HG02870 (cell line): ENCODE data around the gene PTGIS.

Experiments
- ATAC-seq: cut with Tn5 transposase; IDR thresholded peaks from one replicate; pipeline ENCODE4 v1.9.1; 2021; ENCODE audit warnings: mild to moderate bottlenecking, moderate library complexity; ENCODE audit not compliant: unreplicated experiment

The PTGIS gene

GRCh38 chr20:49475292-49476015 is 92.5 kb downstream of the PTGIS start:
- no peak for ATAC-seq

- no peak for ATAC-seq
Observed at GRCh38 chr20:49471397-49471796, 96.5 kb downstream of the PTGIS start.

GRCh38 chr20:49470922-49471321 is 97.0 kb downstream of the PTGIS start:
- ATAC-seq = no peak

DNA sequence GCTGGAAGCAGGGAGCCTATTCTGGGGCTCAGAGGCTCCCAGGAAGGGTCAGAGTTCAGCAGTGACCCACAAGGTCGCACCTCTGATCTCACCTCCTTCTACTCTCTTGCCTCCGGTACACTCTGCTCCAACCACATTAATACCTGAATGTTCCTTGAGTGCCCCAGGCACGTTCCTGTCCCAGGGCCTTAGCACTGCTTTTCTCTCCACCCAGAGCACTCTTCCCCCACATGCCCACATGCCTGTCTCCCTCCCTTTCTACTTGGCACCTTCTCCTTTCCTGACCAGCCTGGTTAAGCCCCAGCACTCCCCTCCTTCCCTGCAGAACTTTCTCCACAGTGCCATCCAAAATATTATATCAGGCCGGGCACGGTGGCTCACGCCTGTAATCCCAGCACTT is 98.9 kb downstream of the PTGIS start:
- no peak for ATAC-seq

GRCh38 chr20:49468412-49468811 is 99.5 kb downstream of the PTGIS start:
- no peak for ATAC-seq

DNA sequence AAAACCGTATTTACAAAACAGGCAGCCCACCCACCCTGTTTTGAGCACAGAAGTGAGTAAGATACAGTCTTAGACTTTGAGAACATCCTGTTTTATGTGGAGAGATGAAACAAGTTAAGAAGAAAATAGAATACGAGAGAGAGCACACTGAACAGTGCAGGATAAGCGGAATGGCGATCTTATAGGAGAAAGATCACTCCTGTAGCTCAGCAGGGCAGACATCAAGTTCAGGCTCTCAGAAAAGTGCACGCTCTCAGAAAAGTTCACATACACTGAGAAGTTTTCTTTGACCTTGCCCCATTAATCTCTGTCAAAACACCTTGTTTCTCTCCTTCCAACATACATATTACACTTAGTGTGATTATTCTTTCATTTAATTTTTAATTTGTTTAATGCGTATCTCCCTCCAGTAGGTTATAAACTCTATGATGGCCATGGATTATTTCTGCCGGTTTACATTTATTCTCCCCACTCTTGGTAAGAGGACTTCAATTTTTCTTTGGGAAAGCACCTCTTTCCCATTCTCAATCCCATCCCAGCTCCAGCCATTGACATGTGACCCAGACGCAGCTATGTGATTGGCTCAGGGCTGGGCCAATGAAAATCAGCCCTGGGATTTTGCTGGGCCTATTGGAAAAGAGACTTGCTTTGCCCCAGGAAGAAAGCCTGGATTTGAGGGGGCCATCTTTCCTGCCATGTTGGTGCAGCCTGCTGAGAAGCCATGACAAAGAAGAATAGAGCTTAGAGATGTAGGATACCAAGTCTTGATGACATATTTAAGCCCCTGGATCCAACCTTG is 101.6 kb downstream of the PTGIS start:
- no peak for ATAC-seq

DNA sequence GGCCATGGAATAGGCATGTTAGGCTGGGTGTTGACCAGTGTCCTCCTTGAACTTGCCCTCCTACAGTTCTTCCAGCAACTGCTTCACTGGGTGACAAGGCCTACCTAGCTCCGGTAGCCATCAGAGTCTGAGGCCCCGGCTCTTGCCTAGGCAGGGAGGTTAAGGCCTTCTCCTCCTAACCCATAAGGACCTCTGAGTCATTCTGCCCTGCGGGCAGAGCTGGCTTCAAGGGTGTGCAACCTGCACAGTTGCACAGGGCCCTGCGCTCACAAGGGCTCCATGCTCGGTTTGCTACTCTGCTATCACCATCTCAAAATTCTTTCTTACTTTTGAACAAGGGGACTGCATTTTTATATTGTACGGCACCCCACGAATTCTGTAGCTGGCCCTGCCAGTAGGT is 103.4 kb downstream of the PTGIS start:
- no peak for ATAC-seq

DNA sequence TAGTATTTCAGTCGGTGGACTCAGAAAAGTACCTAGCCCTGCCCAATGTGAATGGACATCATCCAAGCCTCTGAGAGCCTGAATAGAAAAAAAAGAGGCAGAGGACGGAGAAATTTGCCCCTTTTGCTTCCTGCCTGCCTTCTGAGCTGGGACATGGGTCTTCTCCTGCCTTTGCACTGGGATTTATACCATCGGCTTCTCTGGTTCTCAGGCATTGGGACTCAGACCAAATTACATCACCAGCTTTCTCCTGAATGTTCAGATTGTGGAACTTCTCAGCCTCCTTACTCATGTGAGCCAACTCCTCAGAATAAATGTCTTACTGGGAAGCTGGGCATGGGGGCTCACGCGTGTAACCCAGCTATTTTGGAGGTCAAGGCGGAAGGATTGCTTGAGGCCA is 105.3 kb downstream of the PTGIS start:
- no peak for ATAC-seq

DNA sequence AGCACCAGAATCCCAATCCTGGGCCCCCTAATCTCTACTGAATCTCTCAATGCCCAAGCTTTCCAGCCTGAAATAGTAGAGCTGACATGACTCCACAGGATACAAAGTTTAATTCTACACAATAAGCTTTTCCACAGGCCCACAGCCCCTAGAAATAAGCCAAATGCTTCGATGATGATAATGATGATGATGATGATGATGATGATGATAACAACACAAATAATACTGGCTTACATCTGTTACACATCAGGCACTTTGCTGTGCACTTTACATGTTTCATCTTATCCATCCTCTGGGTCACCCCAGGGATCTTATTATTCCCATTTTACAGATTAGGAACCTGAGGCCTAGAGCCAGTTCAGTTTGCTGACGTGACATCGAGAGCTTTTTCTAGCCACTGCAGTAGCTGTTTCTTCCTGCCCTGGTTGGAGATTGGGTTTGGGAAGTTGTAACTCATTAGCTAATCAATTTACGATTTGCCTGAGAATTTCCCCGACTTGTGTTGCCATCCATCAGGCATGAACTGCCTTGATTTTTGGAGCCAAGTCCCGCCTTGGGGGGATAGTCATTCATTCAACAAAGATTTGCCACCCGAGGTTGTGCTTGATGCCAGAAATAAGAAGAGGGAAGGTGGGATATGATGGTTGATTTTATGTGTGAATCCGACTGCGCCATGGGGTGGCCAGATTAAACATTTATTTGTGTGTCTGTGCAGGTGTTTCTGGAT is 105.9 kb downstream of the PTGIS start:
- no peak for ATAC-seq

GRCh38 chr20:49460916-49461315 is 107.0 kb downstream of the PTGIS start:
- ATAC-seq = no peak

- no peak for ATAC-seq
Observed at GRCh38 chr20:49460131-49460530, 107.8 kb downstream of the PTGIS start.

DNA sequence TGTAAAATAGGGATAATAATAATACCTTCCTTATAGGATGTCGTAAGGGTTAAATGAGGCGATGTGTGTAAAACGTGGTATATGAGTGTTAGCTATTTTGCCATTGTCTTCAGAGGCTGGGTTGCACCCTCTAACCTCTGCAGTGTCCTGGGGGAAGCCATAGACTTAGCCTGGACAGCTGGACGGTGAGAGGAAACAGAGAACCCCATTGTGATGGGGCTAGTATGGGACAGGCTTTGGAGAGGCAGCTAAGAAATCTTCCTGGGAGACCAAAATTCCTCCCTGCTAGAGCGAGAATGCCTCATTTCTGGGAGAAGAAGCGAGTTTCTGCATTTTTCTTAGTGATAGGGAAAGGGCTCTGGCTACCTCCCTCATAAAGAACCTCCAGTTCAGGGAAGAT is 108.3 kb downstream of the PTGIS start:
- no peak for ATAC-seq

GRCh38 chr20:49457444-49457843 is 110.5 kb downstream of the PTGIS start:
- no peak for ATAC-seq

GRCh38 chr20:49456646-49457045 is 111.3 kb downstream of the PTGIS start:
- ATAC-seq = no peak

DNA sequence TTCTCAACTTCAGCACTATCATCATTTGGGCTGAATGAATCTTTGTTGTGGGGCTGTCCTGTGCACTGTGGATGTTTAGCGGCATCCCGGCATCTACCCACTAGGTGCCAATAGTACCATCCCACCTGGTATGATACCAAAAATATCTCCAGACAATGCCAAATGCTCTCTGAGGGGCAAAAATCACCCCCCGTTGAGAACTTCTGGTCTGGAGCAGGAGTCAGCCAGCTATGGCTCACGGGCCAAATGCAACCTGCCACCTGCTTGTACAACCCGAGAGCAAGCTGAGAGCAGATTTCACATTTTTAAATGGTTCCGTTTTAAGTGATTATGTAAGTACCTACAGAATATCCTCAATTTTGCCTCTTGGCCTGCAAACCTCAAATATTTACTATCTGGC is 112.2 kb downstream of the PTGIS start:
- ATAC-seq = no peak
